HG03108 (cell line): Measurements from ENCODE around the gene C1orf146.
"Not testable (repeated sequence)": the region's sequence is repeated elsewhere in the genome, so short reads cannot be mapped to it uniquely, and the experiment has no call there.

Source experiments
- ATAC-seq: cut with Tn5 transposase; IDR thresholded peaks from one replicate; pipeline ENCODE4 v1.9.1; 2021; ENCODE audit warnings: moderate library complexity; ENCODE audit not compliant: unreplicated experiment

C1orf146 gene

DNA sequence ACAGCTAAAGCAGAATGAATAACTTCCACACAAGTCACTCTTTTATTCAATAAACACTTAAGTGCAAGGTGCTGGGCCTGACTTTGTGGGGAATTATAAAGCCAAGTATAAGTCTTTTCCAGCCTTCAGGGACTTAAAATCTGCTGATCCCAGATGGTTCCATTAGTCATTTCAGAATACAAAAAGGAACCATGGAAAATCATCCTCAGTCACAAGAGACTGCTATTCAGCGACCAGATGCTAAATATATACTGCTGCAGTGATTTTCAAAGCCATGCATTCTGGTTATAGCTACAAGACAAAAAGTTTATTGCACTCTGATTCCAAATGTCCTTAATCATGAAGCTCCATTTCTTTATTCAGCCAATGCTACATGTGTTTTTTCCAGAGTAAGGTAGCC, 55.3 kb downstream of the C1orf146 start:
- ATAC-seq: no peak

DNA sequence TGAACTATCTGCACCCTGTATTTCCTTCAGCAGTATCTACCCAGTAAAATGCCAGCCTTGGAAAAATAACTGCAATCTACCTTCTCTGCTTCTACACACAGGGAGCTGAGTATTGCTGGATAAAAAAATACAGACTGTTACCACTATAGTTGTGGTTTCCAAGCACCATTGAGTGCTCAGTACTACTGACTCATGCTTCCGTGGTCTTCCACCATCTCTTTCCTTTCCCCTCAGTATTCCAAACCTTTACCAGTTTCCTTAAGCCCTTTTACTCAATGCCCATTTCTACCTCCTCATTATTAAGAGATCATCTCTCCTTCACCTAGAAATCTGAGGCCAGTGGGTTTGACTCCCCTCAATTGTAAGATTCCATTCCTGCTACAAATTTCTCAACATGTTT, 57.2 kb downstream of the C1orf146 start:
- no peak for ATAC-seq

DNA sequence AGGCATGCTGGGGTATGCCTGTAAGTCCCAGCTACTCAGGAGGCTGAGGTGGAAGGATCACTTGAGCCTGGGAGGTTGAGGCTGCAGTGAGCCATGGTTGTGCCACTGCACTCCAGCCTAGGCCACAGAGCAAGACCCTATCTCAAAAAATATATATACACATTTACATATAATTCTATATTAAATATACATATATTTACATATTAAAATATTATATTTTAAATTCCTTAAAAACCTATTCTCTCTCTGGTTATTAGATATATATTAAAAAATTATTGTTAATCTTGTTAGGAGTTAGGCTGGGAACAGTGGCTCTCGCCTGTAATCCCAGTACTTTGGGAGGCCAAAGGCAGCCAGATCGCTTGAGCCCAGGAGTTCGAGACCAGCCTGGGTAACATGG, 58.4 kb downstream of the C1orf146 start:
- ATAC-seq: no peak

DNA sequence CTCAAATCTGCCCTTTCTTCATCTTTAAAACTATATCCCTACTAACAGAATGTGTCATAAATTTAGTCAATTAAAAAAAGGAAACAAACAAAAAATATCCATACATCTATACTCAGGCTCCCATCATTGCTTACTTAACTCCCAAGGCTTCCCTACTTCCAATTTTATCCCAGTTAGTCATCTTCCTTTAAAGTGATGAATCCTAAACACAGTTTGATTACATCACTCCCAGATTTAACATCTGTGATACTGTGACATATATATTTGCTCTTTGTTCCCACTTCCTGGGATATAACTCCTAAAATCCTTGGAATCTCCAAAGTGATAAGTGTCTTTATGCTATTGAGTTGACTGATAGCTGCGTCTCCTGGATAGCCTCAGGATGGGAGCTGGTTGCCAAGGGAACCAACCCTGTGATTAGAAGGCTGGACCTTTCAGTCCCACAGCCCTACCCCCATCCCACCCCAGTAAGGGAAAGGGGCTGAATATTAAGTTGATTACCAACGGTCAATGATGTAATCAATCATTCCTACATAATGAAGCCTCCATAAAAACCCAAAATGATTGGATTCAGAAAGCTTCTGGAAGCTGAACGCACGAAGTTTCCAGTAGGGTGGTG, 59.5 kb downstream of the C1orf146 start:
- no peak for ATAC-seq

DNA sequence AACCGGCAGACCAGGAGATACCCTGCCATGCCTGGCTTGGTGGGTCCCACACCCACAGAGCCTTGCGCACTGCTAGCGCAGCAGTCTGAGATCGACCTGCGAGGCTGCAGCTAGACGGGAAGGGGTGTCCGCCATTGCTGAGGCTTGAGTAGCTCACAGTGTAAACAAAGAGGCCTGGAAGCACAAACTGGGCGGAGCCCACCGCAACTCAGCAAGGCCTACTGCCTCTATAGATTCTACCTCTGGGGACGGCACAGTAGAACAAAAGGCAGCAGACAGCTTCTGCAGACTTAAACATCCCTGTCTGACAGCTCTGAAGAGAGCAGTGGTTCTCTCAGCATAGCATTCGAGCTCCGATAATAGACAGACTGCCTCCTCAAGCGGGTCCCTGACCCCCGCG, 62.1 kb downstream of the C1orf146 start:
- ATAC-seq: not testable (repeated sequence)

DNA sequence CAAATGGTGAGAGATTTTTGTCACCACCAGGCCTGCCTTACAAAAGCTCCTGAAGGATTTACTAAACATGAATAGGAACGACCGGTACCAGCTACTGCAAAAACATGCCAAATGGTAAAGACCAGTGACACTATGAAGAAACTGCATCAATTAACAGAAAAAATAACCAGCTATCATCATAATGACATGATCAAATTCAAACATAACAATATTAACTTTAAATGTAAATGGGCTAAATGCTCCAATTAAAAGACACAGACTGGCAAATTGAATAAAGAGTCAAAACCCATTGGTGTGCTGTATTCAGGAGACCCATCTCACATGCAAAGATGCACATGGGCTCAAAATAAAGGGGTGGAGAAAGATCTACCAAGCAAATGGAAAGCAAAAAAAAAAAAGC, 63.7 kb downstream of the C1orf146 start:
- ATAC-seq: not testable (repeated sequence)

DNA sequence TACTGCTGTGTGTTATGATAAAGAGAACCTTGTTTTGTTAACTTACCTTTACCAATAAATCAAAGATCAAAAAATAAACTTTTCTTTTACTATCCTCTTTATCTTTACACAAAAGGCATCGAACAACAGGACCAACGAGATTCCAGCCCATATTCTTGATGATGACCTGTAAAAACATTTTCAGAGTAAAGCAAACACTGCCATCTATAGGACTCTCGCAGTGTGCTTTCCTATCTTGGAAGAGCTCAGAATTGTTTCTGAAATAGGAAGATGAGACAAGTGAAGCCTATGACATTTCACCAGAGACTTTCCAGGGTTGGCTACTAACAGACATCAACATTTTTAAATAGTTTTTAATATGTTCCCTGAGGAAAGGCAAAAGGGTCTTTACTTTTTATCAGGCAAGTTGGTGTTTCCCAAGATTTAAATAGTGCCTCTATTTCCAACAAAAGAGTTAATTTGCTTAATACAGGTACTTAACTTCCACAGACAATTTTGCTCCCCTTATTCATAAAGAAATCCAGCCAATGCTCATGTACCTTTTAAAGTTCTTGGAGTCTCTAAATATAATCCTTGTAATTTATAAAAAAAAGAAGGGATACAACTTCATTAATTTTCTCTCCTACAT, 73.8 kb downstream of the C1orf146 start:
- no peak for ATAC-seq
